GM12878 (cell line): ENCODE measurements around the gene FAIM. TPM values are rescaled to one million over a fixed set of nuclear protein-coding genes. Genes with fewer than 3 reads are reported as not detected.

Experiments
- ATAC-seq: fragments of 200-7000 bp; cut with Tn5 transposase; 3 replicates; pipeline ENCODE4 v1.9.1; 2020; ENCODE audit warnings: mild to moderate bottlenecking, moderate library complexity
- BruUV-seq: library from RNA; stranded (reverse); fragments of 400-500 nt; replicated peaks from 2 replicates; lab custom pipeline; 2021; lab: Mats Ljungman, UMichigan
- CTCF ChIA-PET: fragments of 300-600 bp; sonication (Branson Sonifier 250); formaldehyde crosslinking; extraction: SDS; loops from one replicate; lab custom pipeline; 2021; ENCODE audit warnings: inconsistent platforms; lab: Yijun Ruan, JAX
- POLR2A ChIA-PET: fragments of 350-600 bp; formaldehyde crosslinking; extraction: SDS; loops from one replicate; lab custom pipeline; 2021; ENCODE audit warnings: inconsistent platforms; lab: Charles Lee
- RAD21 ChIA-PET: fragments of 300-600 bp; sonication (Branson Sonifier 250); formaldehyde crosslinking; loops from one replicate; lab custom pipeline; 2023; ENCODE audit warnings: antibody characterized with exemption; ENCODE audit not compliant: unreplicated experiment; lab: Charles Lee
- SMC1A ChIA-PET: fragments of 300-600 bp; sonication (Branson Sonifier 250); formaldehyde crosslinking; loops from one replicate; lab custom pipeline; 2023; ENCODE audit not compliant: unreplicated experiment, uncharacterized antibody; lab: Charles Lee
- DNase-seq: peaks from one replicate; pipeline ENCODE4 v3.0.0-alpha.2; 2011; ENCODE audit warnings: low read depth, low spot score
- FAIRE-seq: peaks from 3 replicates; lab custom pipeline; 2011; peaks lifted over from hg19 to GRCh38; lab: Jason Lieb, UNC
- H2AFZ ChIP-seq: 2 replicates; pipeline ENCODE4 v1.6.0; 2011; ENCODE audit warnings: low read depth, low read length, control low read depth; ENCODE audit not compliant: control insufficient read depth
- H3K27ac ChIP-seq: 2 replicates; pipeline ENCODE4 v1.5.1; 2011; ENCODE audit warnings: control low read depth; ENCODE audit not compliant: control insufficient read depth, insufficient read depth
- H3K27me3 ChIP-seq, 2 experiments: replicated peaks in 1 of 2; 2 replicates each; pipeline versions ENCODE4 v1.6.0 to v1.6.1; 2011; ENCODE audit warnings: low read length in 1 of 2; ENCODE audit not compliant: control insufficient read depth in 2 of 2, insufficient read depth in 2 of 2
- H3K36me3 ChIP-seq, 2 experiments: 2 replicates each; pipeline ENCODE4 v1.5.1; 2011; ENCODE audit warnings: low read length in 1 of 2; ENCODE audit not compliant: control insufficient read depth in 2 of 2, insufficient read depth in 2 of 2
- H3K4me1 ChIP-seq: 2 replicates; pipeline ENCODE4 v1.6.1; 2011; ENCODE audit warnings: mild to moderate bottlenecking, low read length, moderate library complexity, mixed read lengths; ENCODE audit not compliant: control insufficient read depth, insufficient read depth
- H3K4me2 ChIP-seq: 2 replicates; pipeline ENCODE4 v1.6.0; 2011; ENCODE audit warnings: control low read depth; ENCODE audit not compliant: control insufficient read depth, insufficient read depth
- H3K4me3 ChIP-seq: fragments of 200-600 bp; sonication (generic); 2 replicates; pipeline ENCODE4 v1.5.1; 2016
- H3K79me2 ChIP-seq: 2 replicates; pipeline ENCODE4 v1.6.0; 2011; ENCODE audit warnings: low read length; ENCODE audit not compliant: control insufficient read depth, insufficient read depth
- H3K9ac ChIP-seq: 2 replicates; pipeline ENCODE4 v1.8.0; 2011; ENCODE audit warnings: low read length, control low read depth, mixed read lengths; ENCODE audit not compliant: control insufficient read depth, insufficient read depth
- H3K9me3 ChIP-seq: replicated peaks from 3 replicates; pipeline ENCODE4 v1.5.1; 2011; ENCODE audit warnings: mild to moderate bottlenecking, low read length; ENCODE audit not compliant: control insufficient read depth, insufficient read depth
- H4K20me1 ChIP-seq: 2 replicates; pipeline ENCODE4 v1.6.0; 2011; ENCODE audit not compliant: control insufficient read depth, insufficient read depth
- EP300 ChIP-seq, 2 experiments: fragments of 150-350 bp in 1 of 2; IDR thresholded peaks; 2 replicates each; pipeline ENCODE4 v1.6.1; 2011 to 2012; ENCODE audit warnings: low read depth in 2 of 2, low read length in 2 of 2, borderline replicate concordance in 1 of 2, improper control_type of control experiment in 1 of 2, inconsistent platforms in 1 of 2; ENCODE audit not compliant: control insufficient read depth in 1 of 2
- GATAD2B ChIP-seq: fragments of 450-650 bp; conservative IDR thresholded peaks from 2 replicates; pipeline ENCODE4 v1.6.1; 2017; ENCODE audit warnings: low read depth, mild to moderate bottlenecking, moderate library complexity
- MXI1 ChIP-seq: fragments of 150-350 bp; IDR thresholded peaks from 2 replicates; pipeline ENCODE4 v1.6.1; 2011; ENCODE audit warnings: low read depth, mild to moderate bottlenecking, inconsistent platforms, low read length, improper control_type of control experiment
- PAX8 ChIP-seq: fragments of 450-650 bp; IDR thresholded peaks from 2 replicates; pipeline ENCODE4 v1.6.1; 2017; ENCODE audit warnings: mild to moderate bottlenecking, moderate library complexity
- POLR2AphosphoS2 ChIP-seq: IDR thresholded peaks from 2 replicates; pipeline ENCODE4 v1.6.1; 2011; ENCODE audit warnings: low read depth, mild to moderate bottlenecking, low read length, improper control_type of control experiment, moderate library complexity
- RELA ChIP-seq: fragments of 450-650 bp; IDR thresholded peaks from 2 replicates; pipeline ENCODE4 v1.8.0; 2014; ENCODE audit warnings: borderline replicate concordance; ENCODE audit not compliant: partially characterized antibody
- WRNIP1 ChIP-seq: IDR thresholded peaks from 2 replicates; pipeline ENCODE4 v1.6.1; 2011; ENCODE audit warnings: low read depth, low read length, improper control_type of control experiment, borderline replicate concordance
- WGBS: methylation state at CpG from one replicate; pipeline ENCODE4 v1.1.6; 2016; ENCODE audit warnings: low lambda C conversion rate; ENCODE audit not compliant: insufficient replicate concordance, insufficient coverage; ENCODE audit errors: missing lambda C conversion rate; 5-methylcytosine and 5-hydroxymethylcytosine counted together
- in situ Hi-C: fragments of 300-500 bp; cut with MboI; formaldehyde crosslinking; loops from 9 replicates; pipeline ENCODE4 v1.14.3; 2018; ENCODE audit warnings: mixed read lengths
- intact Hi-C: fragments of 100-400 bp; cut with micrococcal nuclease; formaldehyde crosslinking; loops from one replicate; pipeline ENCODE4 v1.14.2; 2022; ENCODE audit not compliant: unreplicated experiment
- polyA plus RNA-seq, 11 experiments: library from polyadenylated mRNA; depleted of rRNA in 4 of 11; unstranded in 6 of 11; stranded (reverse) in 5 of 11; fragments of >200 nt; fragmentation: Nextera tagmentation in 4 of 11; fragmentation: Illumina TruSeq in 1 of 11; extraction: Ambion mirVana in 4 of 11; extraction: Trizol in 1 of 11; gene quantifications; 1 replicate in 1 of 11; 2 replicates in 10 of 11; pipeline versions ENCODE4 v1.2.1 to v1.2.3, GENCODE V29; 2011 to 2016; ENCODE audit warnings: inconsistent platforms in 2 of 11, missing spikeins in 2 of 11, low read depth in 1 of 11
- total RNA-seq, 4 experiments: library from RNA; depleted of rRNA in 3 of 4; stranded (reverse); fragments of >200 nt in 3 of 4; fragmentation: Illumina TruSeq in 1 of 4; extraction: Trizol in 1 of 4; gene quantifications; 2 replicates each; pipeline versions ENCODE4 v1.2.1 to v1.2.3, GENCODE V29; 2013 to 2021
- TF ChIP-seq, protein P1 (sequence below): fragments of 450-650 bp; IDR thresholded peaks from 2 replicates; pipeline ENCODE4 v1.6.1; 2018; ENCODE audit warnings: mild to moderate bottlenecking, low read depth, moderate library complexity; ENCODE audit not compliant: partially characterized antibody

The FAIM gene
- total and polyA plus RNA-seq, 10 of the 15 experiments (the other 5 are each of a cell fraction or from before 2014, with no cell fraction given) = 9.3 to 34.0 (median 23.5) TPM

GRCh38 chr3:138578961-138579574 is 29.5 kb upstream of the FAIM start (continued):
- no peak for TF ChIP-seq GATAD2B
- no peak for TF ChIP-seq EP300 (IDR thresholded peaks at IDR 0.05; ENCODE audit: borderline replicate concordance in 1 of 2, control insufficient read depth in 1 of 2, low read depth in 2 of 2, low read length in 2 of 2)
- TF ChIP-seq PAX8 = no peak
- TF ChIP-seq WRNIP1 = no peak
- TF ChIP-seq, protein P1, sequence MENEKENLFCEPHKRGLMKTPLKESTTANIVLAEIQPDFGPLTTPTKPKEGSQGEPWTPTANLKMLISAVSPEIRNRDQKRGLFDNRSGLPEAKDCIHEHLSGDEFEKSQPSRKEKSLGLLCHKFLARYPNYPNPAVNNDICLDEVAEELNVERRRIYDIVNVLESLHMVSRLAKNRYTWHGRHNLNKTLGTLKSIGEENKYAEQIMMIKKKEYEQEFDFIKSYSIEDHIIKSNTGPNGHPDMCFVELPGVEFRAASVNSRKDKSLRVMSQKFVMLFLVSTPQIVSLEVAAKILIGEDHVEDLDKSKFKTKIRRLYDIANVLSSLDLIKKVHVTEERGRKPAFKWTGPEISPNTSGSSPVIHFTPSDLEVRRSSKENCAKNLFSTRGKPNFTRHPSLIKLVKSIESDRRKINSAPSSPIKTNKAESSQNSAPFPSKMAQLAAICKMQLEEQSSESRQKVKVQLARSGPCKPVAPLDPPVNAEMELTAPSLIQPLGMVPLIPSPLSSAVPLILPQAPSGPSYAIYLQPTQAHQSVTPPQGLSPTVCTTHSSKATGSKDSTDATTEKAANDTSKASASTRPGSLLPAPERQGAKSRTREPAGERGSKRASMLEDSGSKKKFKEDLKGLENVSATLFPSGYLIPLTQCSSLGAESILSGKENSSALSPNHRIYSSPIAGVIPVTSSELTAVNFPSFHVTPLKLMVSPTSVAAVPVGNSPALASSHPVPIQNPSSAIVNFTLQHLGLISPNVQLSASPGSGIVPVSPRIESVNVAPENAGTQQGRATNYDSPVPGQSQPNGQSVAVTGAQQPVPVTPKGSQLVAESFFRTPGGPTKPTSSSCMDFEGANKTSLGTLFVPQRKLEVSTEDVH = no peak

DNA sequence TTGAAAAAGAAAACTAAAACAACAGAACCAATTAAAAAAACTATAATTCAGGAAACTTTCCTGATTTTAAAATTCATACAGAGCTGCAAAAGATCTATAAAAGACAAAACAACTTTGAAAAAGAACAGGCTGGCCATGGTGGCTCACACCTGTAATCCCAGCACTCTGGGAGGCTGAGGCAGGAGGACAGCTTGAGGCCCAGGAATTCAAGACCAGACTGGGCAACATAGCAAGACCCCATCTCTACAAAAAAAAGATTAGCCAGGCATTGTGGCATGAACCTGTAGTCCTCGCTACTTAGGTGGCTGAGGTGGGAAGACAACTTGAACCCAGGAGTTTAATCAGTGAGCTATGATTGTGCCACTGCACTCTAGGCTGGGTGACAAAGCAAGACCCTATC is 21.2 kb upstream of the FAIM start:
- no peak overlapping the region for H2AFZ ChIP-seq
- H3K27ac ChIP-seq = no peak overlapping the region
- ChIA-PET CTCF (interaction anchor here (1.0 to 14.3 kb wide), 2 partner anchors 109 to 329 kb away, joined by 3 to 451 read pairs; no protein-coding TSS in a partner anchor), RAD21 (interaction anchor here (1.3 kb wide), 1 partner anchor 329 kb away, joined by 5 read pairs; no protein-coding TSS in a partner anchor), POLR2A (no interaction called here), SMC1A (interaction anchor here (0.8 to 1.2 kb wide), 4 partner anchors 8 to 336 kb away, joined by 3 to 4 read pairs (median 4); no protein-coding TSS in a partner anchor)
- H3K9me3 ChIP-seq = no peaks in the 10 kb centered on the region
- 83% methylated on average over 1 of the region's 1 CpG for WGBS
- H3K36me3 ChIP-seq = no peaks in the 10 kb centered on the region
- intact Hi-C loops = no loop called here
- no TSS peak for BruUV-seq
- no peak for DNase-seq
- no peak overlapping the region for H3K4me2 ChIP-seq
- H3K27me3 ChIP-seq = no peaks in the 10 kb centered on the region
- no peak for FAIRE-seq
- no peaks in the 10 kb centered on the region for H3K4me1 ChIP-seq
- no peak overlapping the region for H3K4me3 ChIP-seq
- no peaks in the 10 kb centered on the region for H3K79me2 ChIP-seq
- no peak for ATAC-seq
- H4K20me1 ChIP-seq = no peaks in the 10 kb centered on the region
- TF ChIP-seq MXI1 = no peak
- TF ChIP-seq POLR2AphosphoS2 = no peak
- TF ChIP-seq RELA = no peak
- in situ Hi-C loops = no loop called here
- H3K9ac ChIP-seq = no peak overlapping the region
